ENCODE data around the gene DUSP12. TPM values are rescaled to one million over a fixed set of nuclear protein-coding genes. Genes with fewer than 3 reads are reported as not detected.

The DUSP12 gene
- total and polyA plus RNA-seq, 9 of the 15 experiments (the other 6 are each of a cell fraction or from before 2014, with no cell fraction given) = 10.4 to 81.4 (median 43.6) TPM

DNA sequence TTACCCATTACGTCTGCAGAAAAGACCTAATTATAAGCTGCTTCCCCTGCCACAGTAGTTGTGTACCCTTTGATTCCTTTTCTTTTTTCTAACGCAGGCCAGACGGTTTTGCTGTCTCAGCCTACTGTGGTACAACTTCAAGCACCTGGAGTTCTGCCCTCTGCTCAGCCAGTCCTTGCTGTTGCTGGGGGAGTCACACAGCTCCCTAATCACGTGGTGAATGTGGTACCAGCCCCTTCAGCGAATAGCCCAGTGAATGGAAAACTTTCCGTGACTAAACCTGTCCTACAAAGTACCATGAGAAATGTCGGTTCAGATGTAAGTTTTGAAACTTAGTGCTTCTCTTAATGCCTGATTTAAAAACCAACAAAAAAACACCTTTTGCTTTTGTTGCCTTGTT lies 52.4 kb downstream of the DUSP12 start:
- no peak overlapping the region for H3K27ac ChIP-seq (ENCODE audit: extremely low read depth, low read depth, low read length)
- FAIRE-seq (no peak), ATAC-seq (no peak), DNase-seq (ENCODE audit: extremely low read depth in 1 of 4, low spot score in 3 of 4) (no peak)
- no peaks in the 10 kb centered on the region for H4K20me1 ChIP-seq (replicated peaks; ENCODE audit: control insufficient read depth, insufficient read depth, low read length)
- H3K4me1 ChIP-seq (replicated peaks in 1 of 2; ENCODE audit: control insufficient read depth in 2 of 2, insufficient read depth in 2 of 2, low read length in 2 of 2) = no peaks in the 10 kb centered on the region
- CTCF ChIA-PET (ENCODE audit: low intra/inter-chr PET ratio) = interaction anchor here (0.6 kb wide), 1 partner anchor 148 kb away, joined by 3 read pairs; no protein-coding TSS in a partner anchor
- H3K9me3 ChIP-seq (replicated peaks; ENCODE audit: control insufficient read depth, insufficient read depth, low read depth, low read length) = no peaks in the 10 kb centered on the region
- H3K4me3 ChIP-seq = no peak overlapping the region
- POLR2A ChIA-PET = interaction anchor here (1.1 kb wide), 1 partner anchor 51 kb away, joined by 4 read pairs; no protein-coding TSS in a partner anchor
- WGBS (ENCODE audit: insufficient coverage, low coverage, missing lambda C conversion rate) = 80% methylated on average over 7 of the region's 7 CpGs
- peaks cover 63% of the 10 kb centered on the region for H3K36me3 ChIP-seq (ENCODE audit: control insufficient read depth, insufficient read depth, low read length)
- no peaks in the 10 kb centered on the region for H3K27me3 ChIP-seq (ENCODE audit: control insufficient read depth in 2 of 2, insufficient read depth in 2 of 2, low read length in 2 of 2)
- no peak overlapping the region for H2AFZ ChIP-seq (ENCODE audit: low read depth, low read length)
- no peaks in the 10 kb centered on the region for H3K79me2 ChIP-seq (ENCODE audit: control insufficient read depth, insufficient read depth, low read length)
- intact Hi-C loops (cut with micrococcal nuclease) (no loop called here), in situ Hi-C loops (cut with MboI) (no loop called here)
- H3K4me2 ChIP-seq (ENCODE audit: insufficient read depth, low read length) = no peak overlapping the region
- no TSS peak for BruUV-seq (replicated peaks)
- H3K9me1 ChIP-seq (ENCODE audit: control insufficient read depth, insufficient read depth, low read length) = no peaks in the 10 kb centered on the region
- no peak overlapping the region for H3K9ac ChIP-seq (ENCODE audit: insufficient read depth in 1 of 2, low read depth in 2 of 2, low read length in 2 of 2)
- TF ChIP-seq EWSR1 (IDR thresholded peaks at IDR 0.05; ENCODE audit: borderline replicate concordance, low read depth, partially characterized antibody) = no peak
- TF ChIP-seq BCLAF1 (IDR thresholded peaks at IDR 0.05; ENCODE audit: borderline replicate concordance in 1 of 2, control insufficient read depth in 1 of 2, low read depth in 2 of 2, low read length in 1 of 2) = no peak
- no peak for TF ChIP-seq RUNX1 (IDR thresholded peaks at IDR 0.05; ENCODE audit: low read depth)
- no peak for TF ChIP-seq FOXP1 (CRISPR knock-in tag; IDR thresholded peaks at IDR 0.05)
- TF ChIP-seq ZNF280B (CRISPR knock-in tag; IDR thresholded peaks at IDR 0.05) = no peak
- TF ChIP-seq ZNF512 (tag; IDR thresholded peaks at IDR 0.05) = no peak
- TF ChIP-seq SMAD2 (IDR thresholded peaks at IDR 0.05; ENCODE audit: low read depth, low read length) = no peak
- TF ChIP-seq, protein P1, sequence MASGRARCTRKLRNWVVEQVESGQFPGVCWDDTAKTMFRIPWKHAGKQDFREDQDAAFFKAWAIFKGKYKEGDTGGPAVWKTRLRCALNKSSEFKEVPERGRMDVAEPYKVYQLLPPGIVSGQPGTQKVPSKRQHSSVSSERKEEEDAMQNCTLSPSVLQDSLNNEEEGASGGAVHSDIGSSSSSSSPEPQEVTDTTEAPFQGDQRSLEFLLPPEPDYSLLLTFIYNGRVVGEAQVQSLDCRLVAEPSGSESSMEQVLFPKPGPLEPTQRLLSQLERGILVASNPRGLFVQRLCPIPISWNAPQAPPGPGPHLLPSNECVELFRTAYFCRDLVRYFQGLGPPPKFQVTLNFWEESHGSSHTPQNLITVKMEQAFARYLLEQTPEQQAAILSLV (tag; IDR thresholded peaks at IDR 0.05) = no peak
- TF ChIP-seq ZFP91 (CRISPR knock-in tag; IDR thresholded peaks at IDR 0.05) = no peak
